ENCODE data around the gene TSPAN18.

TSPAN18 gene

GRCh38 chr11:44825058-44825785, 98.5 kb downstream of the TSPAN18 start:
- no peak overlapping the region for H3K9ac ChIP-seq (ENCODE audit: low read depth, low read length, poor library complexity, severe bottlenecking)

GRCh38 chr11:44826922-44827643, 100.3 kb downstream of the TSPAN18 start:
- H3K9ac ChIP-seq (ENCODE audit: low read depth, low read length, poor library complexity, severe bottlenecking), result no peak overlapping the region
- H4K20me1 ChIP-seq (ENCODE audit: insufficient read depth, low read length, poor library complexity, severe bottlenecking), result no peaks in the 10 kb centered on the region

More at GRCh38 chr11:44825058-44825785, 98.5 kb downstream of the TSPAN18 start:
- Histone ChIP-seq H3K27me3 (ENCODE audit: insufficient read depth, low read length, poor library complexity, severe bottlenecking) (no peaks in the 10 kb centered on the region), H3K9me2 (replicated peaks; ENCODE audit: low read depth, low read length) (no peaks in the 10 kb centered on the region), H3K79me2 (ENCODE audit: insufficient read depth, low read length) (no peaks in the 10 kb centered on the region), H3K9me3 (ENCODE audit: insufficient read depth, low read depth, low read length) (0 out of 2 replicates have a peak, but pooled peaks cover 3% of the 10 kb centered on the region), H3K4me1 (ENCODE audit: insufficient read depth, low read length, poor library complexity, severe bottlenecking) (peaks cover 5% of the 10 kb centered on the region), H3K4me3 (ENCODE audit: low read length, poor library complexity, severe bottlenecking) (no peak overlapping the region), H3K4me2 (ENCODE audit: low read depth, low read length, poor library complexity, severe bottlenecking) (no peak overlapping the region), H4K20me1 (ENCODE audit: insufficient read depth, low read length, poor library complexity, severe bottlenecking) (no peaks in the 10 kb centered on the region), H3K36me3 (ENCODE audit: insufficient read depth, low read length) (no peaks in the 10 kb centered on the region), H3F3A (ENCODE audit: low read depth) (no peaks in the 10 kb centered on the region), H2AFZ (ENCODE audit: low read length) (no peak overlapping the region)
- TF ChIP-seq CTCF (conservative IDR thresholded peaks at IDR 0.05; ENCODE audit: low read length) (no peak), EZH2phosphoT487 (IDR thresholded peaks at IDR 0.05; ENCODE audit: borderline replicate concordance) (no peak)

GRCh38 chr11:44828296-44828695, 101.5 kb downstream of the TSPAN18 start:
- H3K4me2 ChIP-seq (ENCODE audit: low read depth, low read length, poor library complexity, severe bottlenecking), result no peak overlapping the region
- H3K9me3 ChIP-seq (ENCODE audit: insufficient read depth, low read depth, low read length), result 0 out of 2 replicates have a peak, but pooled peaks cover under 1% of the 10 kb centered on the region
- no peaks in the 10 kb centered on the region for H3K27me3 ChIP-seq (ENCODE audit: insufficient read depth, low read length, poor library complexity, severe bottlenecking)
- no peaks in the 10 kb centered on the region for H3K9me2 ChIP-seq (replicated peaks; ENCODE audit: low read depth, low read length)
- H3F3A ChIP-seq (ENCODE audit: low read depth), result no peaks in the 10 kb centered on the region
- no peaks in the 10 kb centered on the region for H3K79me2 ChIP-seq (ENCODE audit: insufficient read depth, low read length)
- H3K9ac ChIP-seq (ENCODE audit: low read depth, low read length, poor library complexity, severe bottlenecking), result no peak overlapping the region
- no peak overlapping the region for H3K4me3 ChIP-seq (ENCODE audit: low read length, poor library complexity, severe bottlenecking)
- peaks cover 6% of the 10 kb centered on the region for H3K4me1 ChIP-seq (ENCODE audit: insufficient read depth, low read length, poor library complexity, severe bottlenecking)
- no peak for TF ChIP-seq EZH2phosphoT487 (IDR thresholded peaks at IDR 0.05; ENCODE audit: borderline replicate concordance)
- H2AFZ ChIP-seq (ENCODE audit: low read length), result no peak overlapping the region
- H4K20me1 ChIP-seq (ENCODE audit: insufficient read depth, low read length, poor library complexity, severe bottlenecking), result no peaks in the 10 kb centered on the region
- no peaks in the 10 kb centered on the region for H3K36me3 ChIP-seq (ENCODE audit: insufficient read depth, low read length)

More at GRCh38 chr11:44826922-44827643, 100.3 kb downstream of the TSPAN18 start:
- H3K9me2 ChIP-seq (replicated peaks; ENCODE audit: low read depth, low read length), result no peaks in the 10 kb centered on the region
- no peak overlapping the region for H3K4me3 ChIP-seq (ENCODE audit: low read length, poor library complexity, severe bottlenecking)
- no peaks in the 10 kb centered on the region for H3K79me2 ChIP-seq (ENCODE audit: insufficient read depth, low read length)
- no peaks in the 10 kb centered on the region for H3K36me3 ChIP-seq (ENCODE audit: insufficient read depth, low read length)
- H3K9me3 ChIP-seq (ENCODE audit: insufficient read depth, low read depth, low read length), result 0 out of 2 replicates have a peak, but pooled peaks cover 3% of the 10 kb centered on the region
- peaks cover 6% of the 10 kb centered on the region for H3K4me1 ChIP-seq (ENCODE audit: insufficient read depth, low read length, poor library complexity, severe bottlenecking)
- TF ChIP-seq EZH2phosphoT487 (IDR thresholded peaks at IDR 0.05; ENCODE audit: borderline replicate concordance), result no peak
- TF ChIP-seq CTCF (conservative IDR thresholded peaks at IDR 0.05; ENCODE audit: low read length), result no peak
- H3F3A ChIP-seq (ENCODE audit: low read depth), result no peaks in the 10 kb centered on the region
- H3K27me3 ChIP-seq (ENCODE audit: insufficient read depth, low read length, poor library complexity, severe bottlenecking), result no peaks in the 10 kb centered on the region
- H3K4me2 ChIP-seq (ENCODE audit: low read depth, low read length, poor library complexity, severe bottlenecking), result no peak overlapping the region
- H2AFZ ChIP-seq (ENCODE audit: low read length), result no peak overlapping the region
